HG03575 (cell line): ENCODE data around the gene SEC31A.

Experiments used
- ATAC-seq: cut with Tn5 transposase; IDR thresholded peaks from one replicate; pipeline ENCODE4 v1.9.1; 2021; ENCODE audit not compliant: unreplicated experiment, insufficient number of reproducible peaks, low FRiP score; ENCODE audit errors: extremely low read depth

SEC31A gene

DNA sequence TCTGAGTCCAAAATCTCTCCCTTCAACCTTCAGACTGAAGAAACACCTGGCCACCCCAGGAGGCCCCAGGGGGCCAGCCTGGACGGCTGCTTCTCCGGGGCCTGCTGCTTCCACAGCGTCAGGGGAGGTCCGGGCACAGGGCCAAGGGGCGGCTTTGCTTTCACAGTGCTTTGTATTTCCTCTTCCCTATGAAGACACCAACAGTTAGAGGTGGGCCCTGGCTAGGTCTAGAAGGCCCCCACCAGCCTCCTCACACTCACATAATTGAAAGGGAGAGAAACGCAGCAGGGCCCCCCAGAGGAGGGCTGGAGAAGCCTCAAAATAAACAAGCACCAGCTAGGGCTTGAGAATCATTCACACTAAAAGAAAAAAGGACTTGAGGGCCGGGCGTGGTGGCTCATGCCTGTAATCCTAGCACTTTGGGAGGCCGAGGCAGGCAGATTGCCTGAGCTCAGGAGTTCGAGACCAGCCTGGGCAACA lies 110.2 kb downstream of the SEC31A start:
- ATAC-seq, result no peak

DNA sequence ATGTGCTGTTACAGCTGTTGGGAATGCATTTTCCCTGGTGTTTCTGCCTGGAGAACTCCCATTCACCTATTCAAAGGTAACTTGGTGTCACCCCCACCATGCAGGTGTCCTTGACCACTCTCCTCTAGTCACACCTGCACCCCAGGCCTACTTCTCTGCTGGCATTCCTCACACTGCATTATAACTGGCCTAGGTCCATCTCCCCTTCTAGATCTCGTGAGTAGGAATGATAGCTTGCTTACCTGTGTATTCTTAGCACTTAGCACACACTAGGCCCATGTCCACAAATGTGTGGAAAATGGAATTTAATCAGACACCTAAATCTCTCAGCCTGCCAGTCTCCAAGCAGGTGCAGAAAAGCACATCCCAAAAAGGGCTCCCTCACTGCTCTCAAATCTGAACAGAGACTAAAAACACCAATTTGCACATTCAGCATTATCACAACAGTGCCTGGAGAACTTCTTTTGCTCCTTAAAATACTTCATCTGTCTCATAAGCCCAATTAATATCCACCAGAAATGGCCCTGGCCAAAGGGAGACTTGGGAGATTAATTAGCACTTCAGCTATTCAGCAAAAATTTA lies 110.7 kb downstream of the SEC31A start:
- ATAC-seq, result no peak

DNA sequence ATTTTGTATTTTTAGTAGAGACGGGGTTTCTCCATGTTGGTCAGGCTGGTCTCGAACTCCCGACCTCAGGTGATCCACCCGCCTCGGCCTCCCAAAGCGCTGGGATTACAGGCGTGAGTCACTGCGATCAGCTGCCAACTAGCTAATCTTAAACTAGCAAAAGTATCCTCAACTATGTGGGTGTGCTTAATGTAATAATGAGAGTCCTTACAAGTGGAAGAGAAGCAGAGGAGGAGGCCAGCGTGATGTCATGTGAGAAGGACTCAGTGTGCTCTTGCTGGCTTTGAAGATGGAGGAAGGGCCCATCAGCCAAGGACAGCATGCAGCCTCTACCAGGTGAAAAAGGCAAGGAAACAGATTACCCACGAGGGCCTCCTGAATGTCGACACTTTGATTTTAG lies 111.9 kb downstream of the SEC31A start:
- ATAC-seq, result no peak

DNA sequence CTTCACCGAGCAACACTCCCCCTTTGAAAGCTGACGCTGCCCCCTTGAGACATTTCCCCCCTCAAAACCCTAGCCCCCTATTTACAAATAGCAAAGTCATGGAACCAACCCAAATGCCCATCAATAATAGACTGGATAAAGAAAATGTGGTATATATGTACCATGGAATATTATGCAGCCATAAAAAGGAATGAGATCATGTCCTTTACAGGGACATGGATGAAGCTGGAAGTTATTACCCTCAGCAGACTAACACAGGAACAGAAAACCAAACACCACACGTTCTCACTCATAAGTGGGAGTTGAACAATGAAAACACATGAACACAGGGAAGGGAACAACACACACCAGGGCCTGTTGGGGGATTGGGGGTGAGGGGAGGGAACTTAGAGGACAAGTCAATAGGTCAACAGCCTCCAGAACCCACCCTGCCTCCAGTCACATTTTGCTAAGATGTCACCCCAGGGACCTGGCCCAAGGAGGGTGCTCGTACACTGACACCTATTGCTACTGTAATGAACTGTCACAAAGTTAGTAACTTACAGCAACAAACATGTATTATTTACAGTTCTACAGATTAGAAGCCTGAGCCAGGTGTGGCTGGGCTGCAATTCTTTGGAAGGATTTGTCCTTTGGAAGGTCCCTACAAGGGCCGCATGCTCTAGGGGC lies 113.0 kb downstream of the SEC31A start:
- ATAC-seq, result no peak

DNA sequence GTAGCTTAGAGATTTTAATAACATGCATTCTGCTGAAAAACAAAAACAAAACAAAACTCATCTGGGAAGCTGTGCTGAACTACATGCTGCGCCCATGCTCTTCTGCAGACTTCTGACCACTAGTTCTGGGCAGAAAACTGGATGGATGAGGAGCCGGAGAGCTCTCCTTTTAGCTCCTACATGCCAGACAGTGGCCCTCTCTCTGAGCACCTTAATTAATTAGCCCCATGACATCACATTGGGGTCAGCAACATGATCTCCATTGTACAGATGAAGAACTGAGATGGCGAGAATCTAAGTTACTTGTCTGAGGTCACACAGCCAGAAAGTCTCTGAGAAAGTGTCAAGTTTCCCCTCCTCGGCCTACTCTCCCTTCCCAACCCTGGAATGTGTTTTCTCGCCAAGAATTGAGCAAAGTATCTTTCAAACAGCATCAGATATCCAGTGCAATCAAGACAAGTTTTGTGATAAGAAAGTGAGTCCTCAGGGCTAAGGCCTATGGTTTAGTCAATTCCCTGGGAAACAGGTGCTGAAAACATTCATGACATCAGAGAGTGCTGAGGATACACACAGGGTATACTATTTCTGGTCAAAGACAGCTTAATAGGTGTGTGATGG lies 113.9 kb downstream of the SEC31A start:
- ATAC-seq, result no peak

DNA sequence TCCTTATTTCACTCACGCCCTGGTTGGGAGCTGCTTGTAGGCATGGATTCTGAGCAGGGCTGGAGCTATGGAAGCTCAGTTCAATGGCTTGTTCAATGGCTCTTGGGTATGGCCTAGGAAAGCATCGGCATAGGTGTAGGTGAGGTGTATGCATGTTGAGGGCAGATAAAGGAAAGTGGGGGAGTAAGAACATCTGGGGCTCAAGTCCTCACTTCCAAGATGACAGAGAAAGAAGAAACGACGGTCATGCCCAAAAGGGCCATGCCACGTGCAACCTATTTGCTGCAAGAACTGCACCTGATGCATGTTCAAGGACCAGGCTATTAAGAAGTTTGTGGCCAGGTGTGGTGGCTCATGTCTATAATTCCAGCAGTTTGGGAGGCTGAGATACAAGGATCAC lies 115.7 kb downstream of the SEC31A start:
- no peak for ATAC-seq

DNA sequence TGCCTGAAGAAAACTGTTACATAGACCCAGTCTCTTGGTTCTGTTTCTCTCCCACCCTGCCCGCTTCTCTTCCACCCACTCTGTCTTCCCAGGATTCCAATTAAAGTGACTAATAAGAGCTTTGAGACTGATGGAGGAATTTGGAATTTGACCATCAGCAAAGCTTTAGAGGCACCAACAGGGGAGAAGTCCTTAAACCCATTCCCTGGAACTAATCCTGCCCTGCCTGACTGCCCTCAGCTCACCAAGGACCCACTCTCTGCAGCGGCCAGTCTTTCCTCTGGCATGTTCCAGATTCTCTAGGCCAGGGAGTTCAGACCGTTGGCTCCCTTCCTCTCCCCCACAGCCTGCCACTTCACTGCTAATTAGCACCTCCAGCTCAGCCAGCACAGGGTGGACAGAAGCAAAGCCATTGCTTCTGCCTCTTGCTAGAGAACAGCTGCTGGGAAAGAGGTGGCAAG lies 116.2 kb downstream of the SEC31A start:
- ATAC-seq, result no peak

DNA sequence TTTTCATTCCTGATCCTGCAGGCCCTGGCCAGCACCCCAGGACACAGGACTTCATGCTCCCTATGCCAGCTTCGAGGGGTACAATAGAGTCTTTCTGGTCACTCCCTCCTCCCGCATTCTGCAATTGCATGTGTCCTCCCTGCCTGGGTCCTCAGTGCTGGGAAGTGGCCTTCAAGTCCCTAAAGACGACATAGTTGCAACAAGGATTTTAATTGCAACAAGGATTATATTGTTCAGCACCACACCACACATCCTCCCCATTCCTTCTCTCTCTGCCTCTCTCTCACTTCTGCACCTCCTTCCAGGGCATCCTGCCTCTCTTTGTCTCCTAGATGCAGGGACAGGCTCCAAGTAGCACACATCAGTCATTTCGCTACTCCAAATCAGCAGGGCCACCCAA lies 117.9 kb downstream of the SEC31A start:
- ATAC-seq, result no peak

DNA sequence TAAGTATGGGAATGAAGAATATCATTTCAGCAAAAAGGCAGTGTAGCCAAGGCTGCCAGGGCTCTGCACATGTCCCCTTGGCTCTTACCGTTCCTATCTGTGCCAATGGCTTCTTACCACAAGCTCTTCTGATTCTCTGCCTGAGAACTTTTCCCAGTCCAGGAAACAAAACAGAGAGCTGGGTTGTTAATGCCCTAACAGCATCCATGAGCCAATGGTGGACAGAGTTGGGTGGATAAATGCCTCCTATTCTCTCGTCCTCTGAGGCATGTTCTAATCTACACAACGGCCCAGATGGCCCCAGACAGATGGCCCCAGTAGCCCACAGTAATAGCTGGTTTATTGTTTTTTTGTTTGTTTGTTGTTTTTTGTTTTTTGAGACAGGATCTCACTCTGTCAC lies 120.3 kb downstream of the SEC31A start:
- ATAC-seq, result no peak
